NCI-H1417 (cell line): ENCODE data around the gene RFPL1.
"Not testable (repeated sequence)": the region's sequence is repeated elsewhere in the genome, so short reads cannot be mapped to it uniquely, and the experiment has no call there.

Experiments used
- DNase-seq, 3 experiments: peaks; one replicate each; lab custom pipeline; 2025; lab: John Stamatoyannopoulos, UW

RFPL1 gene

DNA sequence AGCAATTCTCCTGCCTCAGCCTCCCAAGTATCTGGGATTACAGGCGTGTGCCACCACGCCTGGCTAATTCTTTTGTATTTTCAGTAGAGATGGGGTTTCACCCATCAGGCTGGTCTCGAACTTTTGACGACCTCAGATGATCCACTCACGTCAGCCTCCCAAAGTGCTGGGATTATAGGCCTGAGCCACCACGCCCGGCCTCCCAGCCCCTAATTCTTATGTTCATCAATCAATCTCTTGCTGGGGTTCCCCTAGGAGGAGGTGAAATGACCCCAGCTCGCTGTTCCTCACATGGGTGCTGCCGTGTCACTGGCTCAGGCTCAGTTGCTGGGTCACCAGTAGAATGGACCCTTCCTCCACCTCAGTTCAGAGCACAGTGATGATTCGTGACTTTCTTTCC lies at the start of gene RFPL1:
RFPL1 (plus strand) TSS at position 301 of the 400 bp plus-strand sequence.
- not testable (repeated sequence) for DNase-seq

DNA sequence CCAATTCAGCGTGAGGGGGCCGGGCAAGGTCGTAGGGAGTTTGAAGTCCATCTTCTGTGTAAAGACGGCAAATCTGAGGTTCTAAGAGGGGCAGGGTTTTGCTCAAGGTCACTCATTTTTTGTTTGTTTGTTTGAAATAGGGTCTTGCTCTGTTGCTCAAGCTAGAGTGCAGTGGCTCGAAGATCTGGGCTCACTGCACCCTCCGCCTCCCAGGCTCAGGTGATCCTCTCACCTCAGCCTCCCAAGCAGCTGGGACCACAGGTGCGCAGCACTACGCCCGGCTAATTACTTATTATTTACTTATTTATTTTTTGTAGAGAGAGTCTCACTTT lies 49.7 kb upstream of the RFPL1 start:
- peak in 1 of 3 experiments; percentile 62 for DNase-seq

DNA sequence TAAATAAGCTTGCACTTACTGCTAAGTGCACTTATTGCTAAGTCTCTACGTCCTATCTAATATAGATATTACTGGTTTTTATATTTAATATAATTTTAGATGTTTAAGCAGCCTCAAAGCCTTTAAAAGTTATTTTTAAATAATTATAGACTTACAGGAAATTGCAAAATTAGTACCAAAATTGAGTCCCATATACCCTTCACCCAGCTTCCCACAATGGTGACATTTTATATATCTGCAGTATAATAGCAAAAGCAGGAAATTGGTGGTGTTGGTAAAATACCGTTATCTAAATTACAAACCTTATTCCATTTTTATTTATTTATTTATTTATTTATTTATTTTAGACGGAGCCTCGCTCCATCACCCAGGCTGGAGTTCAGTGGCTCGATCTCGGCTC lies 48.1 kb upstream of the RFPL1 start:
- no peak for DNase-seq

DNA sequence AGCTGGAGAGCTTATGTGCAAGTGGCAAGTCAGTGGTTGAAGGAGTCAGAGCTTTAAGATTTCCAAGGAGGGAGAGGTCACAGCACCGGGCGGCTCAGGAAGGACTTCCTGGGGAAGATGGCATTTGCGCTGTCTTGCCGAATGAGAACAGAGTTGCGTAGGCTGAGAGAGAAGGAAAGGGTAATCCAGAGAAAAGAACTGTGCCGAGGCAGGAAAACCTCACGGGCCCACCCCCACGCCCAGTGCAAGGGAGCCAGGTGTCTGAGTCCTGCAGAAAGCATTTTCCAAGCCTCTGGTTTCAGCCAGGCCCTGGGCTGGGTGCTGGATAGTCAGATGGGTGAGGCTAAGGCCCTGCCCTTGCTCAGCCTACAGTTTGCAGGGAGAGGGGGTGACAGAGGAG lies 46.8 kb upstream of the RFPL1 start:
- no peak for DNase-seq

DNA sequence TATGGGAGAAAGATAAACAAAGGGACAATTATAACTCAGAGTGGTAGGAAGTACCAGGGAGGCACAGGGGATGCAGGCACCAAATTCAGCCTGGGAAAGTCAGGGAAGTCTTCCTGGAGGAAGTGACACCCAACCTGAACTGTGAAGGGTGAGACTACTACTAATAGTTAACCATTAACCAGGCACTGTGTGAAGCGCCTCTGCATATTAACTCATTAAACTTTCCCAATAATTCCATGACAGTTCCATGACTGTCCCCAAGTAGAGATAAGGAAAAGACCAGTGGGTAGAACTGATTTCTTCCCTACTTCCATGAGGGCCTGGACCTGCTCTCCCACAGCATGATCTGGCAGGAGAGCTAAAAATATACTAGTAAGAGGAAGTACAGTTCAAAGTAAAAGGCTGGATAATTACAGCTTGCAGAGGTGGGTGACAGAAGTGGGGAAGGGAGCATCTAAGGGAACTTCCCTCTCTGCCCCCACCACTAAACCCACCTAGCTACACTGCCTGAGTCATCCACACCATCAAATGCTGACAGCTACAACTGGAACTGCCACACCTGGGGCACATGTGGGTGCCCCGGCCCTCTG lies 45.3 kb upstream of the RFPL1 start:
- no peak for DNase-seq

DNA sequence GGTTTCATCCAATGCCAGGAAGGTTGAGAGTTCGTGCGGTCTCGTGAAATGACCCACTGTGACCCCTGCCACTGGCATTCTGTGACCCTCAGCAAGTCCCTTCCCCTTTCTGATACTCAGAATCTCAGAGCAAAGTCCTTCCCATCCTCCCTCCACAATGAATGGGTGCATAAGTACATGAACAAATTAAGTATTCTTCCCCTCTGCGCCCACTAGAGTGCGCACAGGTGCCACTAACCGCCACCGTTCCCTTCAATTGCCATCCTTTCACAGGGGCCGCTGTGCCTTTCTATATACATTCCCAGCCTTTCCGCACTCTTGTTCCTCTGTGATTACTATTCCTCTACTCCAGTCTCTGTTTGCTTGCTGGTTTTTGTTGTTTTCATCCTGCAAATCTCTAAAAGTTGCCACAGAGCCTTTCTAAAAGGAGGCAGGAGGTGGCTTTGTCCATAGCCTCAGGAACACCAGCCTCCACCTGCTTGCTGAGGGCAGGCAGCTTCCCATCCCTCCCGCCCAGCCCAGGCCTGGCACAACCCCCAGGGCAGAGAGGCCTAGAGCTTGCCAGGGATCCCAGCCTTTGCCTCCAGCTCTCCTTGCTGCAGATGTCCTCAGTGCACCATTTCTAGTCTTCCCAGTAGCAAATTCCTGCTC lies 43.3 kb upstream of the RFPL1 start:
- DNase-seq: peak; percentile 55 to 81 (median 66)

DNA sequence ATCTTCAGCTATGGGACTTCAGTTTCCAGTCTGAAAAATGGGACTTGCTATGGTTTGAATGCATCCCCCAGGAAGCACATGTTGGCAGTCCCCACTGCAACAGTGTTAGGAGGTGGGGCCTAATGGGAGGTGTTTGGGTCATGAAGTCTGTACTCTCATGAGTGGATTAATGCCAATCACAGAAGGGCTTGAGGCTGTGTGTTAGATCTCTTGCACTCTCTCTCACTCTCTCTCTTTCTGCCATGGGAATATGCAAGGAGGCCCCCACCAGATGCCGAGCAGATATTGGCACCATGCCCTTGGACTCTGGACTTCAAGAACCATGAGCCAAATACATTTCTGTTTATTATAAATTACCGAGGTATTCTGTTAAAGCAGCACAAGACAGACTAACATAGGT lies 42.3 kb upstream of the RFPL1 start:
- DNase-seq: no peak

DNA sequence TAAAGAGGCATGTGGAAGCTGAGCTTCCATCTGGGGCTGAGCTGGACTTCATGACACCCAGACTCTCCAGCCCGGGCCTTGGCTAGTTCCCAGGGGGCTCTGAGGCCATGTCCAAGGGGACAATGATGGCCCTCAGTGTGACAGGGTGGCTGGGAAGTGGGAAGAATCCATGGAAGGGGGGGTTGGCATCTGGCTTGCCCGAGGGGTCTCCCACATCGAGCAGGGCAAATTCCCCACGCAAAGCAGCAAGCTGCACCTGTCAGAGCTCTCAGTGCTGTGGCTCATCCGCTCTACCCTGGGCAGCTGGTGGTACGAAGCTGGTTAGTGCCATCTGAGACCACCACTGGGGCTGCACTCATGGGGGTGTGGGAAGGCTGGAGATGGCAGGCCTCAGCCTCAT lies 40.6 kb upstream of the RFPL1 start:
- DNase-seq: no peak

DNA sequence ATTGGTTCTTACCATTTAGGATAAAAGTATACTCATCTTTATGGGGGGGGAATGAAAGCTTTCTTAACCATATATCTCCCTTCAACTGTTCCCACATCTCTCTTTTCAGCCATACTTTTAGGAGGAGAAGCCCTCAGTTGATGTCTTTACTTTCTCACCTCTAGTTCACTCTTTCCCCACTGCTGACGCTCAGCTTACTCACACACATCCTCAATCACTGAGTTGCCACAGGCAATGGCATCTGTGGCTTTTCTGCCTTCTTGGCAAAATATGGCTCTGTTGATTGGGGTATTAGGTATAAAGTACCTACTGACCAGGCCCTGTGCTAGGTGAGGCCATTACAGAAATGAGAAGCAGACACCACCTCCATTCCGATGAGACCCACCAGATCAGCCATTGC lies 37.8 kb upstream of the RFPL1 start:
- no peak for DNase-seq

DNA sequence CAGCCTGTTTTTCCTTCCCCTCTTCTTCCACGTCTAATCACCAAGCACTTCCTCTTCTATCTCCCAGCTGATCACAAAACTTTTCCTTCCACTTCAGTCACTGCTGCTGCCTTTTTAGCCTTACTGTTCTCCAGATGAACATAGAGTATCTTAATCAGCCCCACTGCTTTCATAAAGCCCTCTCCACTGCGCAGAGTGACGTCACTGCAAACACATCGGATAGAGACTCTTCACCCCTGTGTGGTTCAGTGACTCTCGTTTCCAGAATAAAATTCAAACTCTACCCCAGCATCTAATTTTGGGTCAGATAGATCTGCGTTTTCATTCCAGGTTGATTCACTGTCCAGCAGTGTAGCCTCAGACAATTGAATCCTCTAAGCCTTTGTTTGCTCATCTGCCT lies 36.8 kb upstream of the RFPL1 start:
- peak in 1 of 3 experiments; percentile 12 for DNase-seq

DNA sequence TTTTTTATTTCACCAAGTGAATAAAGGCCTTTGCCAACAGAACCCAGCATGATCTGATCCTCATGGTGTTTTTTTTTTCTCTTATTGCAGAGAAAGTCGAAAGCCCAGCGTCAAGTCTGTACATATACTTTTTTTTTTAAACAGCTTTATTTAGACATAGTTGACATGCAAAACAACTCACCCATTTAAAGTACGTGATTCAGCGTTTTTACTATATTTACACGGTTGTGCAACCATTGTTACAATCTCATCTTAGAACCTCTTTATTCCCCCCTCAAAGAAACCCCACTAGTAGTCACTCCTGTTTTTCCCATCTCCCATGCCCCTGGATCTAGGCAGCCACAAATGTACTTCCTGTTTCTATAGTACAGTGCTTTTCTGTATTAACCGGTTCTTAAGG lies 29.4 kb upstream of the RFPL1 start:
- no peak for DNase-seq

DNA sequence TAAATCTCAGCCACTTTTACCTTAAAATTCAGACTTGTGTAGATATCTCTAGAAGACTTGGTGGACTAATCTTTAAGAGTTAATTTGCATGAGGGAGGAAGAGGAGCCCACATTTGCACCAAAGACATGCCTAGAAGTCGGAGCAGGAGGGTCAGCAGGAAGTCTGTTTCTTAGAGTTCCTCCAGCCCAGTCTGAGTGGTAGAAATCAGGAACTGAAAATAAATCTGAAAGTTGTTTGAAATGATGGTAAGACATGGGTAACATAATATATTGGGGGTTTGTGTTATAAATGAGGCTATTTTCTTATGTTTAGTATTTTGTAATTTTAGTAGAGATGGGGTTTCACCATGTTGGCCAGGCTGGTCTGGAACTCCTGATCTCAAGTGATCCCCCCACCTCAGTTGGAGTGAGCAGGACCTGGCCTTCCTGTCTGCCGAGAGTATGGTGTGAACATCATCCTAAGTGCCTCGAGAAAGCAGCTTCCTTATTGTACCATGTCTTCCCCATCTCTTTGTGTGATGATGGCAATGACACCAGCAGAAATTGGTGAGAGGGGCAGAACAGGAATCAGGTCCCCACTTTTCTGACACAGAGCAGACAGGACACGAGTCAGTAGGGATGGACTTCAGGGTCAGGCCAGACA lies 26.7 kb upstream of the RFPL1 start:
- DNase-seq: not testable (repeated sequence)

DNA sequence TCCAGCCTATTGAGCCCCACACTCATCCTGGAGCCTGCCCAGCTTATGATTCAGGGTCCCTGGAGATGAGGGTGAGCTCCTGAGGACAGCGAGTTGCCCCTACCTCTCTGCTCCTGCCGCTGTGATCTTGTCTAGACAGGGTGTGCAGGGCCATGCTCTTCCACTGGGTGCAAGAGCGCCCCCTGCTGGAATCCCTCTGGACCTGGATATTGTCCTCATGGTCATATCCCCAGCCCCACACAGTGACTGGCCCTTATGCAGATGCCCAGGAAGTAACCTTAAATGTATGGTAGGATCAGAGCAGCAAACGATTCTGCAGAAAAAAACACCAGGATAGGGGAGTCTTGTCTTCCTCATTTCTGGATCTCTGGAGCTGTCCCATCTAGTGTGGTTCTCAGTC lies 25.6 kb upstream of the RFPL1 start:
- not testable (repeated sequence) for DNase-seq

DNA sequence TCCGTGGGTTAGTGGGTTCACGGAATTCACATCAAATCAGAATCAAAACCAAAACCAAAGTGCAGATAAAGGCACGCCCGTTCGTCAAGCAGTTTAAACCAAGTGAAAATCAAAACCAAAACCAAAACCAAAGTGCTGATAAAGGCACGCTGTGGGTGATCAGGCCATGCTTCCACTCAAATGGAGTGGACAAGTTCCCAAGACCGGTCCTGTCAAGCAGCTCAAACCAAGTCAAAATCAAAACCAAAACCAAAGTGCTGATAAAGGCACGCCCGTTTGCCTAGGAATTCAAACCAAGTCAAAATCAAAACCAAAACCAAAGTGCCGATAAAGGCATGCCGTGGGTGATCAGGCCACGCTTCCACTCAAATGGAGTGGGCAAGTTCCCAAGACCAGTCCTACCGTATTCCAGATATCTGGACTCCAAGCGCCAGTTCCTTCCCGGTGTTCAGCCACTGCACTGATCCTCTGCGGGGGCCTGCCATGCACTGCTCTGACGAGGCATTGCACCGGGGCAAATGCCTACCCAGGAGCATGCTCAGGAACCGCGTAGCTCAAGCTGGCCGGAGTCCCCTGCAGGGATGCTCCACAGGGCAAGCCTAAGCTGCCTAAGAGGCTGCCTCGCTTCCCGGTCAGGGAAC lies 23.3 kb upstream of the RFPL1 start:
- DNase-seq: peak in 1 of 3 experiments; percentile 18

DNA sequence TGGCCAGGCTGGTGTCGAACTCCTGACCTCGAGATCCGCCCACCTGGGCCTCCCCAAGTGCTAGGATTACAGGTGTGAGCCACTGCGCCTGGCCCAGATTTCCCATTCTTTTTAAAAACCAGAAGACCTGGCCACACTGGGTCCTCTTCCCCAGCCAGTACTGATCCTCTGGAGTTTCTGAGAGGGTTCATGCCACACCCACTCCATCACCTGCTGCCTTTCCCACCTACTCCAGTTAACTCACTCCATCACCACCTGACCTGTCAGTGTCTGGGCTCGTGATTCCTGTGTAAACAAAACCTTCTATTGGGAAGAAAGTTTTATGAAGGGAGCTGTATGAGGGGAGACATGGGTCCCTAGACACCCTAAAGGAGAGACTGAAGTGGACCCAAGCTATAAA lies 19.7 kb upstream of the RFPL1 start:
- not testable (repeated sequence) for DNase-seq

DNA sequence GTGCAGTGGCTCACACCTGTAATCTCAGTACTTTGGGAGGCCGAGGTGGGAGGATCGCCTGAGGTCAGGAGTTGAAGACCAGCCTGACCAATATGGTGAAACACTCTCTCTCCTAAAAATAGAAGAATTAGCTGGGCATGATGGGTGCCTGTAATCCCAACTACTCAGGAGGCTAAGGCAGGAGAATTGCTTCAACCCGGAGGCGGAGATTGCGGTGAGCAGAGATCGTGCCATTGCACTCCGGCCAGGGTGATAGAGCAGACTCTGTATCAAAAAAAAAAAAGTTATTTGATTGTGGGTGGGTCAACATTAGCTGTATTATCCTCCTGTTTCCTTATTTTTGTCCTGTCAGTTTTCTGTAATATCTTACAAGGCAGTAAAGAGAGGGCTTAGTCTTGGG lies 11.9 kb upstream of the RFPL1 start:
- no peak for DNase-seq

DNA sequence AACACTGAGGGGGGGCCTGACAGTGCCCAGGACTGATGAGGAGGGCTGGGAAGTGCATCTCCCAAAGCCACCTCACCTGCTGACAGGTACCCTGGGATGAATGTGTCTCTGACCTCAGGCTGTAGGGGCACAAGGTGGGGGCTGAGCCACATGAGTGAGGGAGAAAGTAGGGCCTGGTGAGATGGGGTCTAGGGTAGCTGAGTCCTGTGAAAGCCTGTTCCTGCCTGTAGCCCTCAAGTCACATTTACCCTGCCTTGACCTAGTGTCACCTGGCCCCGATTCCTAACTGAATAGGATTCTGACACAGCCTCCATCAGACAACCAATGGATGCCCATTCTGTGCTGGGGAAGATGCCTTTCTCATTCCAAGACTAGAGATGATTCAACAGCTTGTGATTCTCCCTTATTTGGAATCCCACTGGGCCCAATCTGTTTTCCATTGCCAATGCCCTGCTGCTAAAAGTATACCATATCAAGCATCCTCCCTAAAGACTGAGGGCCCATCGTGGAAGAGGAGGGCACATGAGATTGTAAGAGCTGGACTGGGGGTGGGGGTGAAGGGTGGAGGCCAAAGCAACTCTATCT lies 11.1 kb upstream of the RFPL1 start:
- DNase-seq: no peak

DNA sequence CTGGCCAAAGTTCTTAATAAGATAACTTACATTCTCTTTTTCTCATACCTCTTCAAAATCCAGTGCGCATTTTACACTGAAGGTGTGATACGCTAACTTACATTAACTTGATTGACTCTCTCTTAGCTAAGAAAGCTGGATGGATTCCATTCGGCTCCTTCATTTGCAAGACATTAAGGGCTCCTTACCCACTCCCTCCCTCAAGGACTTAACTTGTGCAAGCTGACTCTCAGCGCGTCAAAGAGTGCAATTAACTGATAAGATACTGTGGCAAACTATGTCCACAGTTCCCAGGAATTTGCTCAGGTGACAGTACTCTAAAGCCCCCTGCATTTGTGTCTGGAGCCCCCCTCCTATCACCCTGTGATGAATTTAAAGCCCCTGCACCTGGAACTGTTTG lies 6.4 kb upstream of the RFPL1 start:
- no peak for DNase-seq

DNA sequence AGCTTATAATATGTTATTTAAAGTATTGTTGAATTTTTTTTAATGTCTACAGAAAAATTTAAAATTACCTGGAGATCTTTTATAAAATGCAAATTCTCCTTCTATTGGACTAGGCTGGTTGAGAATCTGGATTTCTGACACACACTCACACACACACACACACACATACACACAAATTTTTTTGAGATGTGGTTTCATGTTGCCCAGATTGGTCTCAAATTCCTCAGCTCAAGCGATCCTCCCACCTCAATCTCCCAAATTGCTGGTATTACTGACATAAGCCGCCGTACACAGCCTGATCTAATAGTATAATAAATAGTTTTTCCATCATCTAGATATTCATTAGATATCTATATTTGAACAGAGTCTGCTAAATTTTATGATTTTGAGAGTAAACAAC lies 4.5 kb upstream of the RFPL1 start:
- no peak for DNase-seq

DNA sequence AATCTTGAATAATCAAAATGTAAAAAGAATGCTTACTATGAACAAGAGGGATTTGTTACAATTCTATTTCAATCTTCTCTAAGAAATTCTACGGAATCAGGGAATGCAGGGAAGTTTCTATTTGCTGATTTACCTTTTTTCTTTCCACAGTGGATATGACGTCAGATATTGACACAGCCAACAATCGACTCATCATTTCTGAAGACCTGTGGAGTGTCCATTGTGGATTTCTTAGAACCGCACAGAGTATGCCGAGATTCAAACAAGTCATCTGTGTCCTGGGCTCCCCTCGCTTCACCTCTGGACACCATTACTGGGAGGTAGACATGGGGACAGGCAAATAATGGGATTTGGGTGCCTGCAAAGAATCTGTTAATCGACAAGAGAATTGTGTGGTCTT lies 4.1 kb upstream of the RFPL1 start:
- no peak for DNase-seq

DNA sequence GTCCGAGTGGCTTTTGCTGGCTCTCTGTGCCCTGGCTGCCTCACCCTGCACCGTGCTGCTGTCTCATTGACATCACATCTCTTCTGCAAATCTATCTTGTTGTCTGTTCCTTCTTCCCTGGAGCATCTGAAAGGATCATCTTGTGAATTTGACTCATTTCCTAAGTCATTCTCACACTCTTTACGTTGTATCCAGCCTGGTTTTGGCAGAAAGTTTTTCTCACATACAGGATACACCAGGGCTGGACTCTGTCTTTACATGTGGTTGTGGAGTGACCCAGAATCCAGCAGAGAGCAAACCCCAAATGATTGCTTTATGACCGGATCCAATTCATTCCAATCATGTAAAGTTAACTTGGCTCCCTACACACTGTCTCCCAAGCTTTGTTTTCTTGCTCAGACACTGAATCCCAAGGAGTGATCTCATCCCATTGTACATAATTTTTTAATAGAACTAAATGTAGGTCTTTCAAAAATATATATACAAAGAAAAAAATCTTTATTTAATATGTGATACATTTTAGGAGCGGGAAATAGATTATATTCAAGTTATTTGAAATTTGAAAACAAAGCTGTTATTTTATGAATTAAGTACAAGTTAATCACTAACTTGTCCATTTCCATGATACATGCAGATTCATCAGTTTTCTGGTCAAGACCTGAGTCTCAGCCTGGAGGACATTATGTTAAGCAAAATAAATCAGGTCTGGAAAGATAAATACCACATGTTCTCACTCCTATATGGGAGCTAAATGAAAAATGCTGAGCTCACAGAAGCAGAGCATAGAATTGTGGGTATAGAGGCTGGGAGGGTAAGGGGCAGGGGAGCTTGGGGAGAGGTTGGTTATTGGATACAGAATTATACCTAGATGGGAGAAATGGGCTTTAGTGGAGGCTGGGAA lies 2.9 kb upstream of the RFPL1 start:
- DNase-seq: no peak

DNA sequence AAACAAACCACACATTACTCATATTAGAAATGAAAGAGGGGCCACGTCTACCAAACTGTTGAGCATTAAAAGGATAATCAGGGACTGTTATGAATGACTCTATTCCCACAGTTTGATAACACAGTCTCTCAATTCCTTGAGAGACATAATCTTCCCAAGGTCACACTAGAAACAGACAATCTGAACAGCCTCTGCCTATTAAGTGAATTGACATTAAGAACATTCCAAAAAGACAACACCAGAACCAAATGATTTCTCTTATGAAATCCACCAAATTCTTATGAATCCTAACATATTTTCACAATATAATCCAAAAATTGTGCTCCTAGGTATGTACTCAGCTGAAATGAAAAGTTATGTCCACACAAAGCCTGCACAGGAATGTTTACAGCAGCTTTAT lies 4.6 kb downstream of the RFPL1 start:
- no peak for DNase-seq
